Measurements from ENCODE around the gene SLIT3.

The SLIT3 gene

GRCh38 chr5:168813184-168813968, 487.6 kb downstream of the SLIT3 start:
- no peak for DNase-seq

DNA sequence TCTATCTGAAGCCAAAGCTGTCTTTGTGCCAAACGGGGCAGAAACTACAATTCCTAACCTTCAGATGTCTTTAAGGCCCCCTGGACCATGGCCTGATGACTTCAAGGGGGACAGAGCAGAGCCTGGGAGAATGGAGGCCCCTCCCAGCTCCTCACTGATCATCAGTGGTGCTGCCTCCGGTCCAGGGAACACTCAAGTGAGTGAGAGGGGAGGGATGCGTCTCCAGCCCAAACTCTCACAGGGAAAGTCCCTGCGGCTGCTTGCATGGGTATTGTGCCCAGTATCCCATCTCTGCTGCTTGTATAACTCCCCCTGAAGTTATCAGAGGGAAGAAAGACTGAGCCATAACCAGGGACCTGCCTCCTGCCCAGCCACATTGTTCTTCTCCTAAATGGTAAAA, 490.3 kb downstream of the SLIT3 start:
- DNase-seq: no peak

DNA sequence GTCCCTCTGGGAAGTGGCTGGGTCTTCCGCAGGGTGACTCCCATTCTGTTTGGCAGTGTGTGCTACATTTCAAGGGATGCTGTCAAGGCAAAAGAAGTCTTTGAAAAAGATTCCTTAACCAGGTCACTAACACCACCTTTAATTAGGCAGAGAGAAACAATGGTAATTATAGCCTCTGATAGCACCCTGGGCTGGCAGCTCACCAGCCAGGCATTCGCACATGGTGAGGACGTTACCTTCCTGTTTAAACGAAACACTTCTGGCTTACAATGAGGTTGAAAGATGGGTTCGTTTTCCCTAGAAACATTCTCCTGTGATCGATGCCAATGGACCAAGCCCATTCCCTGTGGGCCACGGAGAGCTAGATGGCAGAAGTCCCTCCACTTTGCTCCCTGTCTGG, 491.7 kb downstream of the SLIT3 start:
- no peak for DNase-seq

- no peak for DNase-seq
Observed at GRCh38 chr5:168808051-168808616, 492.8 kb downstream of the SLIT3 start.

GRCh38 chr5:168807287-168807686, 493.7 kb downstream of the SLIT3 start:
- DNase-seq: no peak

GRCh38 chr5:168803541-168803940, 497.4 kb downstream of the SLIT3 start:
- no peak for DNase-seq

DNA sequence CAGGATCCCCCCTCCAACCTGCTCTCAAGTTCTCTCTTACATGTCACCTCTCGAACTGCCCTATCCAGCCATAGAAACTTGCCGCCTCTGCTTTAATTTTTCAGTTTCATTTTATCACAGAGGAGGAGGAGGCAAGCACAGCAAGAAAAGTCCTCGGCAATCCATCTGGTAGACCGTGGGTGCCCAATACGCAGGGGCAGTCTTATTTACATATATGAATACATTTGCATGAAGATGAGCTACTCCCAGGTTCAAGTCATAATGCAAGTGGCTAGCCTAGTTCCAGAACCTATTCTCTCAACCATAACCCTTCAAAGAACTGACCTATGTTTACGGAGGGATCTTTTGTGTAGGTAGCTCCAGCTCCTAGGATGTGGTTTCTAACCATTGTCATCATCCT, 498.6 kb downstream of the SLIT3 start:
- DNase-seq: no peak

GRCh38 chr5:168801567-168801966, 499.4 kb downstream of the SLIT3 start:
- no peak for DNase-seq

DNA sequence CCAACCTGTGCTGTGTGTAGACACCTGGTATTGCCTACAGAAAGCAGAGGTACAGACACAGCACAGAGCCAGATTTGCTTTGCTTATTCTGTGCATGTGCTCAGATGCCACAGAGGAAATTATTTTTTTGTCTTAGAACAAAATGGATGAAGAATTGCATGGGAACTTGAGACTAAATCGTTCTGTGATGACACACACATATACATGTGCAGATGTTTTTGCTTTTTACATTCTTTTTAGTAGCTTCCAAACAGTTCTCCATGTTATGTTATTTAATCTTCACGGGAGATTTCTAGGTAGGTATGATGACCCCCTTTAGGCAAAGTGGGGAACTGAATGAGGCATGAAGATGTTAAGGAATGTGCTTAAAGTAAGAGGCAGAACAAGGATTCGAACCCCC, 500.2 kb downstream of the SLIT3 start:
- DNase-seq: no peak

DNA sequence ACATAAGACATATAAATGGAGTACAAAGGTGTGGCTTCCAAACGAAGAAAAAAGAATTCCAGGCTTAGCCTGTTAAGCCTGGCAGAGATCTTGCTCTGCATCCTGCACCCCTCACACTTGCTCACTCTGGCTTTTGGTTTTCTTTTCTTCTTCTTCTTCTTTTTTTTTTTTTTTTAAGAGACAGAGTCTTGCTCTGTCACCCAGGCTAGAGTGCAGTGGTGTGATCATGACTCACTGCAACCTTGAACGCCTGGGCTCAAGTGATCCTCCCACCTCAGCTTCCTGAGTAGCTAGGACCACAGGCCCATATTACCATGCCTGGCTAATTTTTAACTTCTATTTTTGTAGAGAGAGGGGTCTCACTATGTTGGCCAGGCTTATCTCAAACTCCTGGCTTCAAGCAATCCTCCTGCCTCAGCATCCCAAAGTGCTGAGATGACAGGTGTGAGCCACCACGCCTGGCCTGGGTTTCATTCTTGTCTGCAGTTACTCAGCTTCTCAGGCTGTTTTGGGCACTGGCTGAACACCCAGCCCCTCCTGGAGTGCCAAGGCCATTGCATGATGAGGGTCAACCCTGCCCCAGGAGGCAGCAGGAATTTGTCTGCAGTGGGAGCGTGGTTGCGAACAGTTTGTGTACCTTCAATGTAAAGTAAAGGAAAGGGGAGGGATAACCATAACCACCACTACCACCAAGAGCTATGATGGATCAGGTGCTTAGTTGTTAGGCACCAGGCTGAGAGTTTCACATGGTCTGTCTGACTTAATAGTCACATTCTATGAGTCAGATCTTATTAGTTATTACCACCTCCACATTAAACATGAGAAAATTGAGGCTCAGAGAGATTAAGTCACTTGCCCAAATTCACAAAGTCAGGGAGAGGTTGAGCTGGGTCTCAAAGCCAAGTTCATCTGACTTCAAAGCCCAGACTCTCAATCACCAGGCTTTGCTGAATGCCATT, 502.6 kb downstream of the SLIT3 start:
- no peak for DNase-seq

DNA sequence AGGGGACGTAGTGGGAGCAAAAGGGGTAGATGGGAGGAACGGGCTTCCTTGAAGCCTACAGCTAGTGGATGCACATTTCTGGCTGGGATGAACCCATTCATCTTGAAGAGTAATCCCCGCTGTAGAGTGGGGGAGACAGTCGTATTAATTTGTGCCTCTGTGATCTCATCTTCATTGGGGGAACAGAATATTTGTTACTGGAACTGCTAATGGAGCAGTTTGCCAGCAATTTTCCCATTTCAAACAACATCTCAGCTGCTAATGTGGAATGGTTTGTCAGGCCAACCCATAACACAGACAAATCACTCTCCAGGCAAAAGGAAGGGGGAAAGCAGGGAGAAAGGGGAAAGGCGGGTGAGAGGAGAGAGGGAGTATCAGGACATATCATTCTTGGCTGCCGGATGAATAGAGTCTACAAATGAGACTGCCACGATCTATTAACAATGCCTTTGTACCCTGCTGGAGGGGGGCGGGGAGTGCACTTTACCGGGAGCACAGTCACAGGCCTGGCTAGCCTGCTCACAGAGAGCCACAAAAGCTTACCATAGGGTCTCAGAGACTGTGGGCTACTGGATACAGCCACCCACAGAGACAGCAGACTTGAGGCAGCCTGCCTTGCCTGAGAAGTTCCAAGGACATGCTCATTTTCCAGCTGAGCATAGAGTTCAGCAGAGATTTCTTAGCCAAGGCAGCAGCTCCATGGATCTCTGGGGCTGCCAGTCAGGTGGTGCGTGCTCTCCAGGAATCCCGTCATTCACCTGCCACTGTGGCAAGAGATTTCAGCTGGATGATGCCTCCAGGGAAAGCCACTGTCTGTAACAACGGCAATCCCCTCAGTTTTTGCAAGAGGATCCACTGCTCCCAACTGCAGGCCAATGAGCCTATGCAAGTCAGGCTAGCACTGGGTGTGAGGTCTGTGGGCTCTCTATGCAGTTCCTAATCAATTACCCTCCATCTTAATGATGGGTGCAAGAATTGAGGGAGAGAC, 504.1 kb downstream of the SLIT3 start:
- DNase-seq: no peak

DNA sequence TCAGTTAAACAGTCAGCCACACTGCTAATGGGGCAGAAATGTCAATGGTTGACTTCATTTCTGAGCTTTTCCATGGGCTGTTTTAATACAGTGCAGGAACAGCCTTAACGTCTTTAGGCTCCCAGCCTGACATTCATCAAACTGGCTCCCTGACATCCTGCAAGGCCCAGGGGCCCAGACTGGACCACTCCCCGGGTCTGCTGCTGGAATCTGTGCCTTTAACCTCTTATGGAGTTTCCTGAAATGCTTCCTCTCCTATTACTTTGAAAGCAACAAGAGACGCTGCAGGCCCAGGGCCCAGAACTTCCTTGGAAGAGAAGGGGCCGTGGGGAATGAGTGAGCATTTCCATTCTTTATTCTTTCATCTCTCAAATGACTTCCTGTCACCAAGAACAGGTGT, 504.9 kb downstream of the SLIT3 start:
- no peak for DNase-seq

DNA sequence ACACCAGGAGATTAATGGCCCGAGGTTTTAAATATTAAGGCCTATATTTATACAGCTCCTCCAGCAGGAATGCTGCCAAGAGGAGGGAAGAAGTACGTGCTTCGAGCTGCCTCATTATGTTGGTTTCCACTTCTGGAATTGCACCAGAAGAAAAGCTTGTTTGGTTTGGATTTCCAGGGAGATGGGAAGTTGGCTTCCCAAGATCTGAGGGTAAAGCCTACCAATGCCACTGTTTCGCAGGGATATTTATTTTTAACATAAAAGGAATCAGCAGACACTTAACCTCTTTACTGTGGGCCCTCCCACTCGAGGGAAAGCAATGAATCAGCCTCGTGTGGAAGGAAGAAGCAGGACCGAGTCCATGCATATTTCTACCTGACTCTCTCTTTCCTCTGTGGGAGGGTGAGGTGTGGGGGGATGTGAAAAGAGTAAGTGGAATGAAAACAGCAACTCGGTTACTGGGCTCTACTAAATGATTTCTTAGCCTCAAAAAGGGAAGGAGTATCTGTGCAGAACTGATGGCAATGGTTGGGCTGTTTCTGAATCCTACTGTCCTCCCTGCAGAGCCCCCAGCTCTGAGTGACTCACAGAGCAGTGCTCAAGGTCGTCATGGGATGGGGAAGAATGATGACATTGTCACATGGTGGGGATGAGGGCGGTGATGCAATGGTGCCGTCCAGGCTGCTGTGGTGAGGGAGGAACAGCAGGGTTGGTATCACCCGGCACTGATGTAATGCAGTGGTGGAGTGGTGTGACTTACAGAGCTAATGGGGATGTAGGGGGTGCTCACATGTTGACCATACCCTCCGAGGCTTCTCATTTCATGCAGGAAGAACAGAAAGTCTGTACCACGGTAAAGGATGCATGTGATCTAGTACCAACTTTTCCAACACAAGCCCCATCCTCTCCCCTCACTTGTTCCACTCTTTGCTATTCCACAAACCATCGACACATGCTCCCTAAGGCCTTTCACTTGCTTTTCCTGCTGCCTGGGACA, 506.8 kb downstream of the SLIT3 start:
- no peak for DNase-seq

- no peak for DNase-seq
Observed at GRCh38 chr5:168792678-168793077, 508.3 kb downstream of the SLIT3 start.

DNA sequence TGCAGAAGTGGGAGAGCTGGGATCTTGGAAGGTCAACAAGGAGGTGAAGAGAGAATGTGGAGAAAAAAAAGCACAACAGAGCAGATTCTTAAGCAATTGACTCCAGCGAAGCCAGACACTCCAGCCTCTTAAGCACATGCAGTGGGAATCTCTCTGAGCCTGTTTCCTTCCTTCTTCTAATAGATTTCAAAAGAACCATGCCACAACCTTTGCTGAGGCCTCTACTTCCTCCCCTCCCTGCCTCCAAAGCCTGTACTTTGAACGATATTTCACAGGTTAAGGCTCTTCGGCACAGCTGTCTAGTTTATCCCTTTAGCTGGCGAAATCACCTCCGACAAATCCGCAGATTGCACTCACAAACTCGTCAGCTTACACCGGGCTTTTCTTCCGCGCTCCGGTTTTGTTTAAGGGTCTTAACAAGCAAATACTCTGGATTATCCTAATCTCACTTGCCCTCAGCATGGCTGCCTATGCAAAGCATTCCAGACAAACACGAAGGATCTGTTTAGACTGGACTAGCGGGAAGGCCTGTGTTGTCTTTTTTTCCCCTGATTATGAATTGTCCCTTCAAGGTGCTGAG, 510.2 kb downstream of the SLIT3 start:
- no peak for DNase-seq

DNA sequence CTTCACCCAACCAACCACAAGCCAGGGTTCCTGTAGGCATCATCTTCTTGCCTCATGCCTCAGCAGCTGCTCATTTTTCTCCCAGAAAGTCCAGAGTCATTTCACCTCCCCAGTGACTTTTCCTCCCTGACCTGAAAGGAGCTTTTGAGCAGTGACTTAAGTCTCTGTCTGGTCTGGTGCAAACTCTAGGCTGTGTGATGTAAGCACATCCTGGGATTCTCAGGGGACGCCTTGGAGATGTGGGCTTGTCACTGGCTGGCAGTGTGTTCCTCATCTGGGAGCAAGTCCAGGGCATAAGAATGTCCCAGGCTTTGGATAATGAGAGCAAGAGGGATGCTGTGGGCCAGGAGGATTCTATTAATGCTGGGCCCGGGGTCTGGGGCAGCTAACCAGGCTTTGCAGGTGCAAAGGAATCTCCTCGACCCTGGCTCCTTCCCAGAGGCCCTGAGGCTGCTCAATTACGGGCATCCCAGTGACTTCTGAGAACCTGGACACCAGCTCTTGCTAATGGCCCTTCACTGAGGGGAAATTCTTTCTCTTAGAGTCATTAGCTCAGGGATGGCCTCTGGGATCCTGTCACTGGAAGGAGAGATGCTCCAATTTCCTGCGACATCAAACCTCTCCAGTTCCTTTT, 510.8 kb downstream of the SLIT3 start:
- DNase-seq: no peak

DNA sequence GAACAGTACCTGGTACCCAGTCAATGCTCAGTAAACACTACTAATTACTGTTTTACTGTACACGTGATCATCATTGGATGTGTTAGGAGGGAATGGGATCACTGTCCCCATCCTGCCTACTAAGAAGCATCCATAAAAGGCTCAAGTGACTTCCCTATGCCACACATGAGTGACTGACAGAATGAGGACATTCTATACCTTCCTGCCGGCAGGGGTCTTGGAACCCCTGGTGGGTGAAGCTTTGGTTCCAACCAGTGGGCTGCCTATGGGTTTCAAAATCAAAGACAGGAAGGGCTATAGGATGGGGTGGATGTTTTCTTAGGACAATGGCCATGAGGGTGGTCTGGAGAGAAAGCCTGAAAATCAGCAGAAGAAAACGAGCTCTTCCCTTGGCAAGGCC, 512.2 kb downstream of the SLIT3 start:
- no peak for DNase-seq

DNA sequence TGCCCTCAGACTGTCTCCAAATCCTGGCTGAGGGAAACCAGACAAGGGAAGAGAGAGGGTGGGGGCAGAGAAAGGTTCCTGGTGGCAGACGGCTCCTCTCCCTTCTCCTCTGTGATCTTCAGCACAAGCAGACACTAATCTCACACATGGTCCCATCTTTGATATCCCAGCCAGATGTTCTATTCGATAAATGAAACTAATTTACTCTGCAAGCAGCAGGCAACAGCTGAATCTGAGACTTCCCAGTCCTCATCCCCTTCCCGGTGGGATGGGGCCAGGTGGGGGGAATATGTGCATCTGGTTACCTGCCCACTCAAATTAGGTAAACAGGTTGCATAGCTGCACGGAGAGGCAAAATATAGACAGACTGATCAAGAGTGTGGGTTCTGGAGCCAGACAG, 512.8 kb downstream of the SLIT3 start:
- no peak for DNase-seq

- DNase-seq: no peak
Observed at GRCh38 chr5:168786147-168786546, 514.8 kb downstream of the SLIT3 start.

GRCh38 chr5:168784454-168784853, 516.5 kb downstream of the SLIT3 start:
- no peak for DNase-seq

Data from activated T-cell treated with anti-CD3 and anti-CD28 coated beads for 4 hours (primary cell).